Glutamatergic neuron (in vitro differentiated cells): Measurements from ENCODE around the gene LHFPL2. TPM values are rescaled to one million over a fixed set of nuclear protein-coding genes. Genes with fewer than 3 reads are reported as not detected.
"Not testable (repeated sequence)": the region's sequence is repeated elsewhere in the genome, so short reads cannot be mapped to it uniquely, and the experiment has no call there.

Source experiments
- DNase-seq: peaks from one replicate; pipeline ENCODE4 v3.0.0; 2022
- H3K27ac Mint-ChIP-seq: one replicate; pipeline ENCODE4 v1.8.0; 2020; ENCODE audit warnings: mild to moderate bottlenecking, mixed read lengths, inconsistent platforms; ENCODE audit not compliant: unreplicated experiment
- H3K27me3 Mint-ChIP-seq: one replicate; pipeline ENCODE4 v1.8.0; 2020; ENCODE audit warnings: mild to moderate bottlenecking, moderate library complexity, mixed read lengths, inconsistent platforms; ENCODE audit not compliant: unreplicated experiment
- H3K36me3 Mint-ChIP-seq: one replicate; pipeline ENCODE4 v1.8.0; 2020; ENCODE audit warnings: mild to moderate bottlenecking, mixed read lengths, inconsistent platforms; ENCODE audit not compliant: unreplicated experiment
- H3K4me1 Mint-ChIP-seq: one replicate; pipeline ENCODE4 v1.8.0; 2020; ENCODE audit warnings: mild to moderate bottlenecking, low read depth, mixed read lengths, inconsistent platforms; ENCODE audit not compliant: unreplicated experiment
- H3K4me3 Mint-ChIP-seq: one replicate; pipeline ENCODE4 v1.8.0; 2020; ENCODE audit warnings: mild to moderate bottlenecking, mixed read lengths, inconsistent platforms; ENCODE audit not compliant: unreplicated experiment
- H3K9me3 Mint-ChIP-seq: one replicate; pipeline ENCODE4 v1.8.0; 2020; ENCODE audit warnings: mild to moderate bottlenecking, moderate library complexity, mixed read lengths, inconsistent platforms; ENCODE audit not compliant: unreplicated experiment
- CTCF ChIP-seq: fragments of 200-600 bp; sonication (generic); IDR thresholded peaks from one replicate; pipeline ENCODE4 v1.5.0; 2021; ENCODE audit not compliant: partially characterized antibody, unreplicated experiment
- total RNA-seq: library from RNA; stranded (reverse); fragmentation: NEBNext Ultra II Directional; extraction: Animal tissue kit (Norgen Biotek cat#: 25700); gene quantifications from one replicate; pipeline ENCODE4 v1.2.1, GENCODE V29; 2021; ENCODE audit not compliant: unreplicated experiment

Gene LHFPL2
- total RNA-seq, 1 donor from 2014 or later, result 2.5 TPM

GRCh38 chr5:78467752-78468357 is 180.7 kb downstream of the LHFPL2 start:
- H3K9me3 Mint-ChIP-seq, result no peaks in the 10 kb centered on the region
- TF ChIP-seq CTCF, result peak; percentile 89
- no peak for DNase-seq
- H3K4me3 Mint-ChIP-seq, result no peak overlapping the region
- no peaks in the 10 kb centered on the region for H3K4me1 Mint-ChIP-seq
- H3K27me3 Mint-ChIP-seq, result no peaks in the 10 kb centered on the region
- H3K27ac Mint-ChIP-seq, result no peak overlapping the region
- H3K36me3 Mint-ChIP-seq, result no peaks in the 10 kb centered on the region

- H3K27me3 Mint-ChIP-seq, result no peaks in the 10 kb centered on the region
- H3K9me3 Mint-ChIP-seq, result no peaks in the 10 kb centered on the region
- no peaks in the 10 kb centered on the region for H3K36me3 Mint-ChIP-seq
- no peak overlapping the region for H3K4me3 Mint-ChIP-seq
- H3K4me1 Mint-ChIP-seq, result no peaks in the 10 kb centered on the region
- H3K27ac Mint-ChIP-seq, result no peak overlapping the region
- DNase-seq, result no peak
- no peak for TF ChIP-seq CTCF
Measured at GRCh38 chr5:78467140-78467539, 181.4 kb downstream of the LHFPL2 start.

GRCh38 chr5:78458843-78459242 is 189.7 kb downstream of the LHFPL2 start:
- DNase-seq, result no peak
- no peak for TF ChIP-seq CTCF
- Mint-ChIP-seq H3K4me3 (no peak overlapping the region), H3K36me3 (no peaks in the 10 kb centered on the region), H3K4me1 (peaks cover 2% of the 10 kb centered on the region), H3K27ac (no peak overlapping the region), H3K9me3 (peaks cover 4% of the 10 kb centered on the region), H3K27me3 (no peaks in the 10 kb centered on the region)

- not testable (repeated sequence) for H3K4me1 Mint-ChIP-seq, H3K27ac Mint-ChIP-seq
Measured at GRCh38 chr5:78457507-78457906, 191.1 kb downstream of the LHFPL2 start.

GRCh38 chr5:78449103-78449502 is 199.5 kb downstream of the LHFPL2 start:
- no peak for TF ChIP-seq CTCF
- H3K36me3 Mint-ChIP-seq, result peaks cover 5% of the 10 kb centered on the region
- H3K4me1 Mint-ChIP-seq, result no peaks in the 10 kb centered on the region
- H3K4me3 Mint-ChIP-seq, result no peak overlapping the region
- no peak for DNase-seq
- no peak overlapping the region for H3K27ac Mint-ChIP-seq
- H3K27me3 Mint-ChIP-seq, result no peaks in the 10 kb centered on the region
- H3K9me3 Mint-ChIP-seq, result no peaks in the 10 kb centered on the region

More at GRCh38 chr5:78457507-78457906, 191.1 kb downstream of the LHFPL2 start:
- not testable (repeated sequence) for H3K4me3 Mint-ChIP-seq, H3K9me3 Mint-ChIP-seq, H3K27me3 Mint-ChIP-seq, DNase-seq, H3K36me3 Mint-ChIP-seq
